ENCODE data around the gene NDUFA6.

The NDUFA6 gene

DNA sequence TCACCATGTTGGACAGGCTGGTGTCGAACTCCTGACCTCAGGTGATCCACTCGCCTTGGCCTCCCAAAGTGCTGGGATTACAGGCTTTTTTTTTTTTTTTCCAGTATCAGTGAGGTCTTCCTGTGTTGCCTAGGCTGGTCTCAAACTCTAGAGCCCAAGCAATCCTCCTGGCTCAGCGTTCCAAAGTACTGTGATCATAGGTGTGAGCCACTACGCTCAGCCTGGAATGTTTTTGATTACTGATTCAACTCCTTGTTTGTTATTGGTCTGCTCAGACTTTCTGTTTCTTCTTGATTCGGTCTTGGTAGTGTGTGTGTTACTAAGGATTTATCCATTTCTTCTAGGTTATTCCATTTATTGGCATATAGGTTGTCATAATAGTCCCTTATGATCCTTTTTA lies 51.3 kb downstream of the NDUFA6 start:
- TF ChIP-seq, protein P1, sequence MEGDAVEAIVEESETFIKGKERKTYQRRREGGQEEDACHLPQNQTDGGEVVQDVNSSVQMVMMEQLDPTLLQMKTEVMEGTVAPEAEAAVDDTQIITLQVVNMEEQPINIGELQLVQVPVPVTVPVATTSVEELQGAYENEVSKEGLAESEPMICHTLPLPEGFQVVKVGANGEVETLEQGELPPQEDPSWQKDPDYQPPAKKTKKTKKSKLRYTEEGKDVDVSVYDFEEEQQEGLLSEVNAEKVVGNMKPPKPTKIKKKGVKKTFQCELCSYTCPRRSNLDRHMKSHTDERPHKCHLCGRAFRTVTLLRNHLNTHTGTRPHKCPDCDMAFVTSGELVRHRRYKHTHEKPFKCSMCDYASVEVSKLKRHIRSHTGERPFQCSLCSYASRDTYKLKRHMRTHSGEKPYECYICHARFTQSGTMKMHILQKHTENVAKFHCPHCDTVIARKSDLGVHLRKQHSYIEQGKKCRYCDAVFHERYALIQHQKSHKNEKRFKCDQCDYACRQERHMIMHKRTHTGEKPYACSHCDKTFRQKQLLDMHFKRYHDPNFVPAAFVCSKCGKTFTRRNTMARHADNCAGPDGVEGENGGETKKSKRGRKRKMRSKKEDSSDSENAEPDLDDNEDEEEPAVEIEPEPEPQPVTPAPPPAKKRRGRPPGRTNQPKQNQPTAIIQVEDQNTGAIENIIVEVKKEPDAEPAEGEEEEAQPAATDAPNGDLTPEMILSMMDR (conservative IDR thresholded peaks at IDR 0.05), result no peak
- TF ChIP-seq ZFX (IDR thresholded peaks at IDR 0.05), result no peak
- no peak overlapping the region for H3K27ac ChIP-seq
